ACC112 (cell line): ENCODE measurements around the gene ZBTB44.

Experiments used
- H2AFZ ChIP-seq: fragments of 200-600 bp; sonication (generic); one replicate; pipeline ENCODE4 v1.6.0; 2017; ENCODE audit warnings: antibody characterized with exemption, low read length; ENCODE audit not compliant: unreplicated experiment
- H3K27ac ChIP-seq: fragments of 200-600 bp; sonication (generic); 2 replicates; pipeline ENCODE4 v1.5.1; 2014; ENCODE audit warnings: low read depth, mild to moderate bottlenecking, antibody characterized with exemption, low read length, moderate library complexity
- H3K27me3 ChIP-seq: fragments of 200-600 bp; sonication (generic); 2 replicates; pipeline ENCODE4 v1.6.1; 2014; ENCODE audit warnings: mild to moderate bottlenecking, antibody characterized with exemption, low read length, moderate library complexity, mixed read lengths; ENCODE audit not compliant: insufficient read depth
- H3K36me3 ChIP-seq: fragments of 200-600 bp; sonication (generic); 2 replicates; pipeline ENCODE4 v1.6.1; 2016; ENCODE audit warnings: mild to moderate bottlenecking, antibody characterized with exemption, low read length, moderate library complexity, mixed read lengths; ENCODE audit not compliant: insufficient read depth
- H3K4me1 ChIP-seq: fragments of 200-600 bp; sonication (generic); one replicate; pipeline ENCODE4 v1.6.1; 2016; ENCODE audit warnings: low read length, mixed read lengths; ENCODE audit not compliant: insufficient read depth, unreplicated experiment, control insufficient read depth
- H3K4me3 ChIP-seq: fragments of 200-600 bp; sonication (generic); 2 replicates; pipeline ENCODE4 v1.5.1; 2014; ENCODE audit warnings: mild to moderate bottlenecking, low read depth, low read length
- H3K79me2 ChIP-seq: fragments of 200-600 bp; sonication (generic); one replicate; pipeline ENCODE4 v1.6.0; 2016; ENCODE audit warnings: low read length; ENCODE audit not compliant: control insufficient read depth, unreplicated experiment, insufficient read depth

The ZBTB44 gene

DNA sequence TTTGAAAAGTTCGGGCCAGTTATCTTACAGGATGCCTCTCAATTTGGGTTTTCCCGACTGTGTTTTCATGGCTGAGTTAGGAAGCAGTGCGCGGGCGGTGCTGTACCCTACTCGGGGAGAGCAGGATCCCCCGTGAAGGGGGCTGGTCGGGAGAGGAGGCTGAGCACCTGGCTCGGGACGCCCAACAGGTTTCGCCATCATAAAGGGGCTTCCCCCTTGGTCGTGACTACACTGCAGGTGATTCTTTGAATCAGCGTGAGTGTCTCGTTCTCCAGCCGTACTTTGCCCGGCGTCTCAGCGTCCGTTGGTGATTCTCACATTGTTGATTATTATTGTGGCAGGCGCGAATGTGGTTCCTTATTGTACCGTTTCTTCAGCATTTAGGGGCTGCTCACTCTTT is 108.6 kb downstream of the ZBTB44 start:
- H3K4me1 ChIP-seq = no peaks in the 10 kb centered on the region
- no peaks in the 10 kb centered on the region for H3K27me3 ChIP-seq
- H3K79me2 ChIP-seq = no peaks in the 10 kb centered on the region
- H3K36me3 ChIP-seq = no peaks in the 10 kb centered on the region
- no peak overlapping the region for H3K27ac ChIP-seq
- no peak overlapping the region for H2AFZ ChIP-seq
- no peak overlapping the region for H3K4me3 ChIP-seq

GRCh38 chr11:130204703-130205095 is 110.0 kb downstream of the ZBTB44 start:
- Histone ChIP-seq H3K4me1 (no peaks in the 10 kb centered on the region), H3K36me3 (no peaks in the 10 kb centered on the region), H3K79me2 (no peaks in the 10 kb centered on the region), H3K27me3 (no peaks in the 10 kb centered on the region), H2AFZ (no peak overlapping the region), H3K27ac (no peak overlapping the region), H3K4me3 (no peak overlapping the region)

GRCh38 chr11:130203766-130204702 is 110.7 kb downstream of the ZBTB44 start:
- no peak overlapping the region for H3K4me3 ChIP-seq
- H2AFZ ChIP-seq = no peak overlapping the region
- H3K4me1 ChIP-seq = no peaks in the 10 kb centered on the region
- H3K79me2 ChIP-seq = no peaks in the 10 kb centered on the region
- no peaks in the 10 kb centered on the region for H3K36me3 ChIP-seq
- no peaks in the 10 kb centered on the region for H3K27me3 ChIP-seq
- H3K27ac ChIP-seq = no peak overlapping the region

GRCh38 chr11:130202818-130203689 is 111.7 kb downstream of the ZBTB44 start:
- Histone ChIP-seq H2AFZ (no peak overlapping the region), H3K27me3 (no peaks in the 10 kb centered on the region), H3K79me2 (no peaks in the 10 kb centered on the region), H3K36me3 (no peaks in the 10 kb centered on the region), H3K27ac (no peak overlapping the region), H3K4me1 (no peaks in the 10 kb centered on the region), H3K4me3 (no peak overlapping the region)

GRCh38 chr11:130202009-130202817 is 112.5 kb downstream of the ZBTB44 start:
- H2AFZ ChIP-seq = no peak overlapping the region
- H3K79me2 ChIP-seq = no peaks in the 10 kb centered on the region
- H3K4me1 ChIP-seq = no peaks in the 10 kb centered on the region
- no peak overlapping the region for H3K27ac ChIP-seq
- H3K27me3 ChIP-seq = no peaks in the 10 kb centered on the region
- H3K36me3 ChIP-seq = no peaks in the 10 kb centered on the region
- H3K4me3 ChIP-seq = no peak overlapping the region

DNA sequence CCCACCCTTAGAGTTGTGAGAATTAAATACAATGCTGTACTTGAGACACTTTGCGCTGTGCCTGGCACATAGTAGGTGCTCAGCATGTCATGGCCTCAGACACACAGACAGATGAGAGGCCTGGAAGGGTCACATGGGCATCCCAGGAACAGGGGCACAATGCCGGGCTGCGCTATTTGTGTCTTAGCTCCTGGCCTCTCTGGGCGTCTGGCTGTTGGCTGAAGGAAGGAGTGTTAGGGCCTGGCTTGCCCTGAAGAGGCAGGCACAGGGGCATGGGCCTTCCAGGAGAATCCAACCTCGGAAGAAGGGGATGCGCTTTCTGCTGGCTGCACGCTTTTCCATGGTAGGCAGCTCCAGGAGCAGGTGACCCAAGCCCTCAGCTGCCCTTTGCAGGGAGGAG is 113.7 kb downstream of the ZBTB44 start:
- no peak overlapping the region for H3K4me3 ChIP-seq
- no peak overlapping the region for H3K27ac ChIP-seq
- H3K4me1 ChIP-seq = no peaks in the 10 kb centered on the region
- H3K36me3 ChIP-seq = no peaks in the 10 kb centered on the region
- H3K27me3 ChIP-seq = no peaks in the 10 kb centered on the region
- H2AFZ ChIP-seq = no peak overlapping the region
- no peaks in the 10 kb centered on the region for H3K79me2 ChIP-seq

DNA sequence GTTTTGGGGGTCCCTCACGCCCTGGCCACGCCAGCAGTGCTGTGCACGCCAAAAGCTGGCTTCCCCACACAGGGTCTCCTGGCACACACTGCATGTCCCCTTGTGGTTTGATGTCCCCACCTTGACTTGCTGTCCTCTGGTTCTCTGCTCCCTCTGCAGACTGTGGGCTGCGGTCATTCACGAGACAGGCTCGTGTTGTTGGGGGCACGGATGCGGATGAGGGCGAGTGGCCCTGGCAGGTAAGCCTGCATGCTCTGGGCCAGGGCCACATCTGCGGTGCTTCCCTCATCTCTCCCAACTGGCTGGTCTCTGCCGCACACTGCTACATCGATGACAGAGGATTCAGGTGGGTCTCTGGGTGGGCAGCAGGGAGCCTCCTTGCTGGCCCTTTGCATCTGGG is 114.9 kb downstream of the ZBTB44 start:
- Histone ChIP-seq H3K79me2 (no peaks in the 10 kb centered on the region), H3K36me3 (no peaks in the 10 kb centered on the region), H3K27me3 (no peaks in the 10 kb centered on the region), H3K27ac (no peak overlapping the region), H3K4me3 (no peak overlapping the region), H3K4me1 (no peaks in the 10 kb centered on the region), H2AFZ (no peak overlapping the region)

GRCh38 chr11:130198964-130199363 is 115.8 kb downstream of the ZBTB44 start:
- no peak overlapping the region for H3K27ac ChIP-seq
- no peaks in the 10 kb centered on the region for H3K27me3 ChIP-seq
- H3K79me2 ChIP-seq = no peaks in the 10 kb centered on the region
- no peaks in the 10 kb centered on the region for H3K36me3 ChIP-seq
- no peak overlapping the region for H3K4me3 ChIP-seq
- H2AFZ ChIP-seq = no peak overlapping the region
- H3K4me1 ChIP-seq = no peaks in the 10 kb centered on the region

DNA sequence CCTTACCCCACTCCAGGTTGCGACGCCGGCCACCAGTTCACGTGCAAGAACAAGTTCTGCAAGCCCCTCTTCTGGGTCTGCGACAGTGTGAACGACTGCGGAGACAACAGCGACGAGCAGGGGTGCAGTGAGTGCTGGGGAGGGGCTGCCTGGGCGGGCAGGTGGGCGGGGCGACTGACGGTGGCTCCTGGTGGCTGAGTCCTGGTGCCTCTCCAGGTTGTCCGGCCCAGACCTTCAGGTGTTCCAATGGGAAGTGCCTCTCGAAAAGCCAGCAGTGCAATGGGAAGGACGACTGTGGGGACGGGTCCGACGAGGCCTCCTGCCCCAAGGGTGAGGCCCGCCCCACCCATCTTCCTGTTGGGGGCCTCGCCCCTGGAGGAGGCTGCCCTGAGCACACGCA is 116.4 kb downstream of the ZBTB44 start:
- Histone ChIP-seq H3K27me3 (no peaks in the 10 kb centered on the region), H3K27ac (no peak overlapping the region), H3K4me3 (no peak overlapping the region), H3K4me1 (no peaks in the 10 kb centered on the region), H3K79me2 (no peaks in the 10 kb centered on the region), H3K36me3 (no peaks in the 10 kb centered on the region), H2AFZ (no peak overlapping the region)

GRCh38 chr11:130197386-130198035 is 117.2 kb downstream of the ZBTB44 start:
- Histone ChIP-seq H3K4me1 (no peaks in the 10 kb centered on the region), H3K79me2 (no peaks in the 10 kb centered on the region), H3K4me3 (no peak overlapping the region), H3K27me3 (no peaks in the 10 kb centered on the region), H3K27ac (no peak overlapping the region), H2AFZ (no peak overlapping the region), H3K36me3 (no peaks in the 10 kb centered on the region)
